Panc1 (cell line): ENCODE results near the gene SHC3. TPM values are rescaled to one million over a fixed set of nuclear protein-coding genes. Genes with fewer than 3 reads are reported as not detected.

Experiments used
- ATAC-seq: fragments of 200-7000 bp; cut with Tn5 transposase; 2 replicates; pipeline ENCODE4 v1.9.1; 2020; ENCODE audit warnings: mild to moderate bottlenecking, moderate library complexity
- BruUV-seq: library from RNA; stranded (reverse); fragments of 400-500 nt; replicated peaks from 2 replicates; lab custom pipeline; 2021; lab: Mats Ljungman, UMichigan
- CTCF ChIA-PET: fragments of 300-600 bp; sonication (Branson Sonifier 250); formaldehyde crosslinking; loops from one replicate; lab custom pipeline; 2022; ENCODE audit warnings: antibody characterized with exemption; lab: Charles Lee
- POLR2A ChIA-PET: fragments of 300-600 bp; sonication (Branson Sonifier 250); formaldehyde crosslinking; loops from one replicate; lab custom pipeline; 2022; ENCODE audit warnings: antibody characterized with exemption; lab: Charles Lee
- DNase-seq: peaks from one replicate; pipeline ENCODE4 v3.0.0-alpha.2; 2010; ENCODE audit warnings: low read depth, low spot score
- H3K27ac ChIP-seq: 2 replicates; pipeline ENCODE4 v1.5.1; 2011; ENCODE audit warnings: mild to moderate bottlenecking, low read length, inconsistent platforms
- H3K27me3 ChIP-seq: fragments of 200-500 bp; sonication (Bioruptor generic); 2 replicates; pipeline ENCODE4 v1.6.0; 2014; ENCODE audit warnings: low read length, inconsistent platforms; ENCODE audit not compliant: control insufficient read depth, insufficient read depth
- H3K36me3 ChIP-seq: fragments of 200-500 bp; sonication (Bioruptor generic); 2 replicates; pipeline ENCODE4 v1.5.1; 2014; ENCODE audit warnings: inconsistent platforms, mild to moderate bottlenecking, low read length, moderate library complexity; ENCODE audit not compliant: control insufficient read depth, insufficient read depth
- H3K4me1 ChIP-seq: 2 replicates; pipeline ENCODE4 v1.5.1; 2011; ENCODE audit warnings: inconsistent platforms, mild to moderate bottlenecking, low read length, moderate library complexity; ENCODE audit not compliant: control insufficient read depth, insufficient read depth
- H3K4me3 ChIP-seq, 2 experiments: 2 replicates each; pipeline ENCODE4 v1.5.1; 2011 to 2012; ENCODE audit warnings: low read depth in 2 of 2, low read length in 2 of 2, mild to moderate bottlenecking in 2 of 2, inconsistent platforms in 1 of 2, moderate library complexity in 1 of 2
- H3K9me3 ChIP-seq: fragments of 200-500 bp; sonication (Bioruptor generic); 2 replicates; pipeline ENCODE4 v1.5.1; 2014; ENCODE audit warnings: low read depth, mild to moderate bottlenecking, inconsistent platforms, low read length, moderate library complexity; ENCODE audit not compliant: control insufficient read depth, insufficient read depth
- POLR2AphosphoS5 ChIP-seq: IDR thresholded peaks from 2 replicates; pipeline ENCODE4 v1.6.1; 2012; ENCODE audit warnings: mild to moderate bottlenecking, low read depth, low read length, moderate library complexity
- SIN3A ChIP-seq: IDR thresholded peaks from 2 replicates; pipeline ENCODE4 v1.6.1; 2012; ENCODE audit warnings: low read depth, mild to moderate bottlenecking, low read length, moderate library complexity, borderline replicate concordance; ENCODE audit not compliant: insufficient read depth
- TCF7L2 ChIP-seq: IDR thresholded peaks from 2 replicates; pipeline ENCODE4 v1.6.1; 2011; ENCODE audit warnings: mild to moderate bottlenecking, low read depth, low read length, inconsistent platforms
- in situ Hi-C: cut with HindIII; loops from 2 replicates; pipeline ENCODE4 v1.10.0; 2016; ENCODE audit warnings: low sequenced_read_pairs, low pct_unique_long_range_greater_than_20kb
- intact Hi-C: fragments of 100-400 bp; cut with micrococcal nuclease; formaldehyde crosslinking; loops from one replicate; pipeline ENCODE4 v1.10.0; 2022; ENCODE audit not compliant: unreplicated experiment
- total RNA-seq: library from RNA; stranded (reverse); gene quantifications from one replicate; pipeline ENCODE4 v1.2.1, GENCODE V29; 2021; ENCODE audit not compliant: unreplicated experiment
- TF ChIP-seq, protein P1 (sequence below), 2 experiments: IDR thresholded peaks; 2 replicates each; pipeline ENCODE4 v1.6.1; 2011 to 2012; ENCODE audit warnings: low read depth in 2 of 2, control low read depth in 1 of 2, low read length in 1 of 2, mild to moderate bottlenecking in 1 of 2, moderate library complexity in 1 of 2; ENCODE audit not compliant: insufficient read depth in 1 of 2
- TF ChIP-seq, protein P2 (sequence below): fragments of 450-650 bp; IDR thresholded peaks from 2 replicates; pipeline ENCODE4 v1.5.1; 2017; ENCODE audit warnings: mild to moderate bottlenecking

Gene SHC3
- total RNA-seq, 1 experiment from 2014 or later: 1.7 TPM

DNA sequence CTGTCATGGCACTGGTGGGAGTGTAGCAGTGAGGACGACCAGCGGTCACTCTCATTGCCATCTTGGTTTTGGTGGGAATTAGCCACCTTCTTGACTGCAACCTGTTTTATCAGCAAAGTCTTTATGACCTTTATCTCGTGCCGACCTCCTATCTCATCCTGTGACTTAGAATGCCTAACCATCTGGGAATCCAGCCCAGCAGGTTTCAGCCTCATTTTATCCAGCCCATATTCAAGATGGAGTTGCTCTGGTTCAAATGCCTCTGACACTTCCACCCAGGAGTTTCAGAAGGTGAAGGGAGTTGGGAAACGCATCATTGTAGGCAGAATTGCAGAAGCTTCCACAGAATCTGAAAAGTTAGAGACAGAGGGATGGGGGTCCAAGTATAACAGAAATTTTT, 35.4 kb downstream of the SHC3 start:
- no peaks in the 10 kb centered on the region for H3K9me3 ChIP-seq
- no peaks in the 10 kb centered on the region for H3K4me1 ChIP-seq
- no peaks in the 10 kb centered on the region for H3K36me3 ChIP-seq
- DNase-seq (no peak), ATAC-seq (no peak)
- H3K4me3 ChIP-seq: no peak overlapping the region
- TF ChIP-seq TCF7L2: no peak
- TF ChIP-seq POLR2AphosphoS5: no peak
- TF ChIP-seq, protein P1, sequence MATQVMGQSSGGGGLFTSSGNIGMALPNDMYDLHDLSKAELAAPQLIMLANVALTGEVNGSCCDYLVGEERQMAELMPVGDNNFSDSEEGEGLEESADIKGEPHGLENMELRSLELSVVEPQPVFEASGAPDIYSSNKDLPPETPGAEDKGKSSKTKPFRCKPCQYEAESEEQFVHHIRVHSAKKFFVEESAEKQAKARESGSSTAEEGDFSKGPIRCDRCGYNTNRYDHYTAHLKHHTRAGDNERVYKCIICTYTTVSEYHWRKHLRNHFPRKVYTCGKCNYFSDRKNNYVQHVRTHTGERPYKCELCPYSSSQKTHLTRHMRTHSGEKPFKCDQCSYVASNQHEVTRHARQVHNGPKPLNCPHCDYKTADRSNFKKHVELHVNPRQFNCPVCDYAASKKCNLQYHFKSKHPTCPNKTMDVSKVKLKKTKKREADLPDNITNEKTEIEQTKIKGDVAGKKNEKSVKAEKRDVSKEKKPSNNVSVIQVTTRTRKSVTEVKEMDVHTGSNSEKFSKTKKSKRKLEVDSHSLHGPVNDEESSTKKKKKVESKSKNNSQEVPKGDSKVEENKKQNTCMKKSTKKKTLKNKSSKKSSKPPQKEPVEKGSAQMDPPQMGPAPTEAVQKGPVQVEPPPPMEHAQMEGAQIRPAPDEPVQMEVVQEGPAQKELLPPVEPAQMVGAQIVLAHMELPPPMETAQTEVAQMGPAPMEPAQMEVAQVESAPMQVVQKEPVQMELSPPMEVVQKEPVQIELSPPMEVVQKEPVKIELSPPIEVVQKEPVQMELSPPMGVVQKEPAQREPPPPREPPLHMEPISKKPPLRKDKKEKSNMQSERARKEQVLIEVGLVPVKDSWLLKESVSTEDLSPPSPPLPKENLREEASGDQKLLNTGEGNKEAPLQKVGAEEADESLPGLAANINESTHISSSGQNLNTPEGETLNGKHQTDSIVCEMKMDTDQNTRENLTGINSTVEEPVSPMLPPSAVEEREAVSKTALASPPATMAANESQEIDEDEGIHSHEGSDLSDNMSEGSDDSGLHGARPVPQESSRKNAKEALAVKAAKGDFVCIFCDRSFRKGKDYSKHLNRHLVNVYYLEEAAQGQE (IDR thresholded peaks at IDR 0.05; ENCODE audit: insufficient read depth in 1 of 2, low read depth in 2 of 2, low read length in 1 of 2): no peak
- no peak for TF ChIP-seq SIN3A
- TF ChIP-seq, protein P2, sequence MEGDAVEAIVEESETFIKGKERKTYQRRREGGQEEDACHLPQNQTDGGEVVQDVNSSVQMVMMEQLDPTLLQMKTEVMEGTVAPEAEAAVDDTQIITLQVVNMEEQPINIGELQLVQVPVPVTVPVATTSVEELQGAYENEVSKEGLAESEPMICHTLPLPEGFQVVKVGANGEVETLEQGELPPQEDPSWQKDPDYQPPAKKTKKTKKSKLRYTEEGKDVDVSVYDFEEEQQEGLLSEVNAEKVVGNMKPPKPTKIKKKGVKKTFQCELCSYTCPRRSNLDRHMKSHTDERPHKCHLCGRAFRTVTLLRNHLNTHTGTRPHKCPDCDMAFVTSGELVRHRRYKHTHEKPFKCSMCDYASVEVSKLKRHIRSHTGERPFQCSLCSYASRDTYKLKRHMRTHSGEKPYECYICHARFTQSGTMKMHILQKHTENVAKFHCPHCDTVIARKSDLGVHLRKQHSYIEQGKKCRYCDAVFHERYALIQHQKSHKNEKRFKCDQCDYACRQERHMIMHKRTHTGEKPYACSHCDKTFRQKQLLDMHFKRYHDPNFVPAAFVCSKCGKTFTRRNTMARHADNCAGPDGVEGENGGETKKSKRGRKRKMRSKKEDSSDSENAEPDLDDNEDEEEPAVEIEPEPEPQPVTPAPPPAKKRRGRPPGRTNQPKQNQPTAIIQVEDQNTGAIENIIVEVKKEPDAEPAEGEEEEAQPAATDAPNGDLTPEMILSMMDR: no peak
- BruUV-seq: no TSS peak
- ChIA-PET CTCF (no interaction called here), POLR2A (no interaction called here)
- H3K27ac ChIP-seq: no peak overlapping the region
- in situ Hi-C loops (no loop called here), intact Hi-C loops (no loop called here)
- H3K27me3 ChIP-seq: no peaks in the 10 kb centered on the region

DNA sequence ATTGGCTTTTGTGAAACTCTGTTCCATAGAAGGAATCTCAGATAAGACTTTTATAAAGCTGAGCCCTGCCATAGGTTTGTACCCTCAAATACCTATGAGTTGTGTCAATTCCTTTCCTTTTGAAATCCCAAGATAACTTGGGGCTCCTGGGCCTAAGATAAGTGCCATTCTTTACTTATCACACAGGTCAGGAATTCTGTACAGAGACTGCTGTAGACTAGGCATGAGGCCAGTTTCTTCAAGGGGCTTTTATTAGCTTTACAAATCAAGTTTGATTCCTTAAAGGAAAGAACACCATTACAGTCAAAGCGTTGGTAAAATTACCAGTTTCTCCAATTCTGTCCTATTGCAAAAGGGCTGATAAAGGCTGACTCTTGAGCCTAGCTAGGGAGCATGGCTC, 39.2 kb downstream of the SHC3 start:
- no TSS peak for BruUV-seq
- Histone ChIP-seq H3K4me1 (no peaks in the 10 kb centered on the region), H3K27ac (no peak overlapping the region), H3K9me3 (no peaks in the 10 kb centered on the region), H3K36me3 (no peaks in the 10 kb centered on the region), H3K27me3 (no peaks in the 10 kb centered on the region), H3K4me3 (no peak overlapping the region)
- POLR2A ChIA-PET: no interaction called here
- ATAC-seq: no peak
- in situ Hi-C loops: no loop called here
- intact Hi-C loops: no loop called here
- no peak for DNase-seq
- CTCF ChIA-PET: no interaction called here
- TF ChIP-seq, protein P2: no peak
- TF ChIP-seq TCF7L2: no peak
- TF ChIP-seq SIN3A: no peak
- TF ChIP-seq, protein P1 (IDR thresholded peaks at IDR 0.05; ENCODE audit: insufficient read depth in 1 of 2, low read depth in 2 of 2, low read length in 1 of 2): no peak
- no peak for TF ChIP-seq POLR2AphosphoS5
